HG03520 (cell line): ENCODE results near the gene PACS1.
A peak's percentile ranks its signal among the peaks of the same experiment; 100 is the strongest.
"Not testable (repeated sequence)": the region's sequence is repeated elsewhere in the genome, so short reads cannot be mapped to it uniquely, and the experiment has no call there.

Experiments
- ATAC-seq: cut with Tn5 transposase; IDR thresholded peaks from one replicate; pipeline ENCODE4 v1.9.1; 2021; ENCODE audit warnings: mild to moderate bottlenecking, moderate library complexity; ENCODE audit not compliant: unreplicated experiment

Gene PACS1

GRCh38 chr11:66069715-66070603 lies at the start of gene PACS1:
Gene PACS1, plus strand, starts transcription at chr11:66070272. Its CDS starts 215 bp downstream, at chr11:66070487.
- peak; percentile 31 for ATAC-seq

GRCh38 chr11:66020618-66021357 lies 49.3 kb upstream of the PACS1 start:
- ATAC-seq = no peak

- ATAC-seq = no peak
Measured at GRCh38 chr11:66022401-66023185, 47.5 kb upstream of the PACS1 start.

- ATAC-seq = not testable (repeated sequence)
Measured at GRCh38 chr11:66023186-66023440, 47.0 kb upstream of the PACS1 start.

- ATAC-seq = no peak
Measured at GRCh38 chr11:66026017-66026529, 44.0 kb upstream of the PACS1 start, which contains the start of gene CATSPER1. Gene CATSPER1, minus strand, starts transcription at chr11:66026479. Its CDS starts 100 bp downstream, at chr11:66026379.

- no peak for ATAC-seq
Measured at GRCh38 chr11:66032957-66033735, 36.9 kb upstream of the PACS1 start.

GRCh38 chr11:66035653-66036333 lies 34.3 kb upstream of the PACS1 start:
- no peak for ATAC-seq

- ATAC-seq = no peak
Measured at GRCh38 chr11:66036334-66036710, 33.8 kb upstream of the PACS1 start.

GRCh38 chr11:66037327-66037726 lies 32.7 kb upstream of the PACS1 start:
- no peak for ATAC-seq

GRCh38 chr11:66039765-66040164 lies 30.3 kb upstream of the PACS1 start:
- ATAC-seq = no peak

GRCh38 chr11:66042227-66042995 lies 27.7 kb upstream of the PACS1 start:
- ATAC-seq = no peak

- ATAC-seq = no peak
Measured at GRCh38 chr11:66042996-66043906, 26.8 kb upstream of the PACS1 start.

- ATAC-seq = no peak
Measured at GRCh38 chr11:66044757-66045156, 25.3 kb upstream of the PACS1 start.

- ATAC-seq = no peak
Measured at GRCh38 chr11:66045177-66045639, 24.9 kb upstream of the PACS1 start.

GRCh38 chr11:66046901-66047300 lies 23.2 kb upstream of the PACS1 start:
- ATAC-seq = no peak

- no peak for ATAC-seq
Measured at GRCh38 chr11:66047541-66048365, 22.3 kb upstream of the PACS1 start.
